Esophagus squamous epithelium (tissue), 4 donors: ENCODE measurements around the gene YES1.

Experiments used
- CTCF ChIP-seq, 6 experiments: fragments of 450-650 bp in 4 of 6; fragments of 200-600 bp in 2 of 6; sonication (generic) in 2 of 6; IDR thresholded peaks; one replicate each; pipeline ENCODE4 v1.5.1; 2016 to 2019; ENCODE audit warnings: antibody characterized with exemption in 6 of 6, mild to moderate bottlenecking in 4 of 6, moderate library complexity in 4 of 6
- POLR2A ChIP-seq, 4 donors: fragments of 450-650 bp; IDR thresholded peaks; one replicate each; pipeline ENCODE4 v1.6.1; 2017; ENCODE audit warnings: antibody characterized with exemption in 4 of 4, mild to moderate bottlenecking in 4 of 4, moderate library complexity in 3 of 4

- TF ChIP-seq CTCF (IDR thresholded peaks at IDR 0.05) (no peak), POLR2A (IDR thresholded peaks at IDR 0.05) (no peak)
Measured at GRCh38 chr18:713135-713490, 98.9 kb downstream of the YES1 start.
